Endothelial cell of hepatic sinusoid (primary cell): ENCODE data around the gene HJURP.

Source experiments
- in situ Hi-C: cut with HindIII; loops from 2 replicates; pipeline ENCODE4 v1.10.0; 2017; ENCODE audit warnings: low sequenced_read_pairs

The HJURP gene

GRCh38 chr2:233796254-233796653 is 58.1 kb downstream of the HJURP start:
- in situ Hi-C loops: no loop called here

- in situ Hi-C loops: no loop called here
These were observed 58.6 kb downstream of the HJURP start for GRCh38 chr2:233795735-233796171.

GRCh38 chr2:233794128-233794658 is 60.1 kb downstream of the HJURP start:
- in situ Hi-C loops: no loop called here

- in situ Hi-C loops: no loop called here
These were observed 60.7 kb downstream of the HJURP start for GRCh38 chr2:233793465-233794127.

GRCh38 chr2:233792720-233793119 is 61.6 kb downstream of the HJURP start:
- in situ Hi-C loops: no loop called here

- in situ Hi-C loops: no loop called here
These were observed 62.4 kb downstream of the HJURP start for GRCh38 chr2:233791883-233792329.

- in situ Hi-C loops: no loop called here
These were observed 63.0 kb downstream of the HJURP start for GRCh38 chr2:233791151-233791882.

GRCh38 chr2:233789554-233789953 is 64.8 kb downstream of the HJURP start:
- in situ Hi-C loops: no loop called here
